A204.1 (cell line): Measurements from ENCODE around the gene XRN2.

Source experiments
- FAIRE-seq: peaks from 2 replicates; lab custom pipeline; 2012; peaks lifted over from hg19 to GRCh38; lab: Jason Lieb, UNC

The XRN2 gene

GRCh38 chr20:21432911-21433310, 129.8 kb downstream of the XRN2 start:
- no peak for FAIRE-seq

- FAIRE-seq: no peak
Measured at GRCh38 chr20:21433329-21433890, 130.3 kb downstream of the XRN2 start.

- no peak for FAIRE-seq
Measured at GRCh38 chr20:21435576-21435975, 132.4 kb downstream of the XRN2 start.

GRCh38 chr20:21436205-21436604, 133.1 kb downstream of the XRN2 start:
- no peak for FAIRE-seq

GRCh38 chr20:21437248-21437647, 134.1 kb downstream of the XRN2 start:
- FAIRE-seq: no peak

- FAIRE-seq: no peak
Measured at GRCh38 chr20:21437816-21438215, 134.7 kb downstream of the XRN2 start.
